ENCODE measurements around the gene GSG1L. TPM values are rescaled to one million over a fixed set of nuclear protein-coding genes. Genes with fewer than 3 reads are reported as not detected.
"Not testable (repeated sequence)": the region's sequence is repeated elsewhere in the genome, so short reads cannot be mapped to it uniquely, and the experiment has no call there.

The GSG1L gene
- total RNA-seq, 1 donor, result under 0.01 TPM

DNA sequence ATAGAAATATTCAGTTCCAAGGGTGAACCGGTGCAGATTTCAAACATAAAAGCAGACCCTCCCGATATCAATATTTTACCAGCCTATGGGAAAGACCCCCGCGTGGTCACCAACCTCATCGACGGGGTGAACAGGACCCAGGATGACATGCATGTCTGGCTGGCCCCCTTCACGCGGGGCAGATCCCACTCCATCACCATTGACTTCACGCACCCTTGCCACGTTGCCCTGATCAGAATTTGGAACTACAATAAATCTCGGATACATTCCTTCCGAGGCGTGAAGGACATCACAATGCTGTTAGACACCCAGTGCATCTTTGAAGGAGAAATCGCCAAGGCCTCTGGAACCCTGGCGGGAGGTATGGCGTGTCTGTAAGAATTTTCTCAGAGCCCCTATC lies 313.6 kb downstream of the GSG1L start:
- Histone ChIP-seq H3K4me3 (ENCODE audit: low read length) (no peak overlapping the region), H3K9me3 (ENCODE audit: low read depth, low read length) (no peaks in the 10 kb centered on the region), H3K27me3 (ENCODE audit: insufficient read depth, low read length) (no peaks in the 10 kb centered on the region), H3K4me1 (ENCODE audit: insufficient read depth, low read length) (no peaks in the 10 kb centered on the region)

DNA sequence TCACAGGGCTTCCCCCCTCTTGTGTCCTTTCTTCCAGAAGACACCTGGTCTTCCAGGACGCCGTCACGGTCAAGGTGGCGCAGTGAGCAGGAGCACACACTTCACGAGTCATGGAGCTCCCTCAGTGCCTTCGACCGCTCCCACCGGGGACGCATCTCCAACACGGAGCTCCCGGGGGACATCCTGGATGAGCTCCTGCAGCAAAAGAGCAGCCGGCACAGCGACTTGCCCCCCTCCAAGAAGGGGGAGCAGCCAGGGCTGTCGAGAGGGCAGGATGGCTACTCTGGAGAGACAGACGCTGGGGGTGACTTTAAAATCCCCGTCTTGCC lies 314.0 kb downstream of the GSG1L start:
- Histone ChIP-seq H3K4me3 (ENCODE audit: low read length) (no peak overlapping the region), H3K4me1 (ENCODE audit: insufficient read depth, low read length) (no peaks in the 10 kb centered on the region), H3K27me3 (ENCODE audit: insufficient read depth, low read length) (no peaks in the 10 kb centered on the region), H3K9me3 (ENCODE audit: low read depth, low read length) (no peaks in the 10 kb centered on the region)

DNA sequence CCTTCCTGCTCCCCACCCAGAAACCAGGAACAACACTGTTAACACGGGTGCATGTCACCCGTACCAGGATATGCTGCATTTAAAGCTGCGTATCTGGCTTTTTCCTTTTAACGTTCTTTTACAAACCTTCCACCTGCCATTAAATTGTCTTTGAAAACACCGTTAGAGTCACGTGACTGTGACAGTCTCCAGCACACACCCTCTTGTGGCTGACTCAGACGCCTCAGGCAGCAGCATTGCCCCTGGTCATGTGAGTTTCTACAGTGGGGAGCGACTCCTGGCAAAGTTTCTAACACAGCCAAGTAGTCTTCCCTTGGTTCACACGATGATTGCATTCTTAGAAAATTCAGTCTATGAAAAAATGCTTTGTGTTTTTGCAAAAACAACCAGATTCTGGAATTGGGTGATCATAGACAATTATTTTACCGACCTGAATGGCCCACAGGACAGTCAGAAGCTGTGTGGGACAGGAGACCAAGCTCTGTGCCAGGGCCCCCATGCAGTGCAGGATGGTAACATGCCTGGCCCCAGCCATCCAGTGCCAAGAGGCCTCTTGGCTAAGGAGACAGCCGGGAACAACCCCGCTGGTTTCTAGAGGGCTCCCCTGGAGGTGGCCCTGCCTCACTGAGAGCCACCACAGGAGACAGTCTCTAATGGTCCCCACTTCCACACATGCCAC lies 314.5 kb downstream of the GSG1L start:
- no peak overlapping the region for H3K4me3 ChIP-seq (ENCODE audit: low read length)
- H3K27me3 ChIP-seq (ENCODE audit: insufficient read depth, low read length), result no peaks in the 10 kb centered on the region
- H3K9me3 ChIP-seq (ENCODE audit: low read depth, low read length), result no peaks in the 10 kb centered on the region
- no peaks in the 10 kb centered on the region for H3K4me1 ChIP-seq (ENCODE audit: insufficient read depth, low read length)

DNA sequence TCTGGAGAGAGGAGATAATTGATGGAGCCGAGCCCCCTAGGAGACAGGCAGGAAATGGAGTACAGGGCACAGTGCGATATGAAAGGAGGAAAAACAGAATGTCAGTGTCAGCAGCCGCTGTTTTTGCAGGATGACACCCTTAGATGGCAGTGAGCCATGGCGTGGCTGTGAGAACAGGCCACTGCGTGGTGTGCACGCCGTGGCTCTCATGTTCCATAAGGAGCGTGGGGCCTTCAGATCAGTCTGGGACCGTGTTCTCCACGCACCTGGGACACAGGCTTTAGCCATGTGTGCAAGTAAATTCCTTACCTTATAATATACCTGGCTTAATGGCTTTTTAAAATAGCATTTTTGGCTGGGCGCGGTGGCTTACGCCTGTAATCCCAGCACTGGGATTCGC lies 315.6 kb downstream of the GSG1L start:
- Histone ChIP-seq H3K4me1 (ENCODE audit: insufficient read depth, low read length) (no peaks in the 10 kb centered on the region), H3K9me3 (ENCODE audit: low read depth, low read length) (no peaks in the 10 kb centered on the region), H3K27me3 (ENCODE audit: insufficient read depth, low read length) (no peaks in the 10 kb centered on the region), H3K4me3 (ENCODE audit: low read length) (no peak overlapping the region)

DNA sequence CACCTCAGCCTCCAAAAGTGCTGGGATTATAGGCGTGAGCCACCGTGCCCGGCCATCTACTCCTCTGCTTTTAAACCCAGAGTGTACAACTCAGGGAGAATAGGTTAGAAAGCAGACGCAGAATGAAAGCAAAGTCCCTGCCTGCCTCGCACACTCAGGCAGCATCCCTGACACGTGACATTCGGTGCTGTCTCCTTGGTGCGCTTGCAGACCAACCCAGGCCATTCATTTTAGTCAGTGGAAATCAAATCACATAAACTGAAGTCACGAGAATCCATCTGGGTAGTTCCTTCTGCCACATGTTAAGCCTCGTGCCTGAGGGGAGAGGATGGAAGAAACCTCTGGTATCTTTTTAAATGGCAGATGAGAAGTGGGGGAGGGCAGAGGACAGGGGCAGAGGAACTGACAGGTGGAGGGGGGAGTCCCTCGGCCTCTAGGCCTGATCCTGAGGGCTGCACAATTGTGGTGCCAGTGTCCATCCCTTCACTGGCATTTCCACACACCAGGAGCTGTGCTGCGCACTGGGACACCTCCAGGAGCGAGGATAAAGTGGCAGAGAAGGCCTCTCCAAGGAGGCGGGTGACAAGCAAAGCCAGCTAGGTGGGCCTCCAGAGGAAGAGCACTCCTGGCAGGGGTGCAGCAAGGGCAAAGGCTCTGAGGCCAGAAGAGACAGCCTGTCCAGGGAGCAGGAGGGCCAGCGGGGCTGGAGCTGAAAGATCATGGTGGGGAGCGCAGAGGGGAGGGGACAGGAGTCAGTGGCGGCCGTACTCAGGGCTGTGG lies 317.2 kb downstream of the GSG1L start:
- Histone ChIP-seq H3K4me1 (ENCODE audit: insufficient read depth, low read length) (no peaks in the 10 kb centered on the region), H3K9me3 (ENCODE audit: low read depth, low read length) (no peaks in the 10 kb centered on the region), H3K4me3 (ENCODE audit: low read length) (no peak overlapping the region), H3K27me3 (ENCODE audit: insufficient read depth, low read length) (no peaks in the 10 kb centered on the region)

DNA sequence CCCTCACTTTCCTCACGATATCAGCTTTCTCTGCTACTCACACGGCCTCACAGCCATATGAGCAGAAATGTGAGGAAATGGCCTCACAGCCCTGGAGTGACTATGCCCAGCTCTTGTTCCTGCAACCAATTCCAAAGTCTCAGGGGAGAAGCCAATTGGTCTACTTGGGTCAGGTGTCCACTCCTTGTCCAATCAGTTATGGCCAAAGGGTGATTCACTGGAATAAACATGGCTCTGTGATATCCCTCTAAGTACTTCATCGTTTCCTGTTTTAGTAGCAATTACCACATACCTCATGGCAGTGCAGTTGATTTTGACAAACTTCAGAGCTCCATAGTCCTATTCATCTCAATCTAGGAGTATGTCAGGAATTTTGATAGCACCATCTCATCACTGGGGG lies 318.2 kb downstream of the GSG1L start:
- H3K4me1 ChIP-seq (ENCODE audit: insufficient read depth, low read length), result no peaks in the 10 kb centered on the region
- no peaks in the 10 kb centered on the region for H3K27me3 ChIP-seq (ENCODE audit: insufficient read depth, low read length)
- no peaks in the 10 kb centered on the region for H3K9me3 ChIP-seq (ENCODE audit: low read depth, low read length)
- H3K4me3 ChIP-seq (ENCODE audit: low read length), result no peak overlapping the region

DNA sequence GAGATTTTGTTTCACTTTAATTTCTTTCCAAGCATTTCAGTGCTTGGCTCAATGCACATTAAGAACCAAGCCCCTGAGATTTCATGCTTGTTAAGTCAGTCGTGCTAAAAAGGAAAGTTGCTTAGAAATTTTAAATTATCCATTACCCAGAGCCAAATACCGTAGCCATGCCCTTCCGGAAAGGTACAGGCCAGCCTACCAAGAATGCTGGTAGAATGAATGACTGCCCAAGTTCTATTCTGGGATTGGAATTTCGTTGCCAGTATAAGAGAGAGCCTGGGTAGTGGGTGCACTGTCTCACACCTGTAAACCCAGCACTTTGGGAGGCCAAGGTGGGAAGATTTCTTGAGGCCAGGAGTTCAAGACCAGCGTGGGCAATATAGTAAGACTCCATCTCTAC lies 319.6 kb downstream of the GSG1L start:
- H3K9me3 ChIP-seq (ENCODE audit: low read depth, low read length), result no peaks in the 10 kb centered on the region
- no peaks in the 10 kb centered on the region for H3K27me3 ChIP-seq (ENCODE audit: insufficient read depth, low read length)
- no peaks in the 10 kb centered on the region for H3K4me1 ChIP-seq (ENCODE audit: insufficient read depth, low read length)
- H3K4me3 ChIP-seq (ENCODE audit: low read length), result no peak overlapping the region

DNA sequence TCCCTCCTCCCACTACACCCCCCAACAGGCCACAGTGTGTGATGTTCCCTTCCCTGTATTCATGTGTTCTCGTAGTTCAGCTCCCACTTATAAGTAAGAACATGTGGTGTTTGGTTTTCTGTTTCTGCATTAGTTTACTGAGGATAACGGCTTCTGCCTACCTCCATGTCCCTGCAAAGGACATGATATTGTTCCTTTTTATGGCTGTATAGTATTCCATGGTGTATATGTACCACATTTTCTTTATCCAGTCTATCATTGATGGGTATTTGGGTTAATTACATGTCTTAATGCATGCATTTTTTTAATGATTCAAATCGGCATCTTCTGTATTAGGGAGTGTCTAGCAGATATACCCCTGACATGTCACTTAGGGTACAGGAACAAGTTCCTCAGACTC lies 320.5 kb downstream of the GSG1L start:
- not testable (repeated sequence) for H3K27me3 ChIP-seq (ENCODE audit: insufficient read depth, low read length); H3K9me3 ChIP-seq (ENCODE audit: low read depth, low read length); H3K4me3 ChIP-seq (ENCODE audit: low read length); H3K4me1 ChIP-seq (ENCODE audit: insufficient read depth, low read length)

DNA sequence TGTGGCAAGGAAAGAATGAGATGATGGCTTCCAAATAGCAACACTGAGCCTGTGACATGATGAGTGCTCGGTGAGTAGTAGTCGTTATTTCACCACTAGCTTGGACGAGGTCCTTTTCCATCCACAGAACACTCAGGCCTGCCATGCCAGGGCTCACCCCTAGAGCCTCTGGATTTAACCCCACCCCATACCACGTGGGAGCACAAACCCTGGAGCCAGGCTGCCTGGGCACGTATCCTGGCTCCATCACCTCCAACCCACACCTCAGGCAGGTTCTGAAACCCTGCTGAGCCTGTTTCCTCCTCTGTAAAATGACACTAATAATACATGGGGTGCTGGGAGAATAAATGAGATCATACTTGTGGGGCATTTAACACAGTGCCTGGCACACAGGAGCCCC lies 321.2 kb downstream of the GSG1L start:
- H3K9me3 ChIP-seq (ENCODE audit: low read depth, low read length), result no peaks in the 10 kb centered on the region
- no peaks in the 10 kb centered on the region for H3K27me3 ChIP-seq (ENCODE audit: insufficient read depth, low read length)
- no peaks in the 10 kb centered on the region for H3K4me1 ChIP-seq (ENCODE audit: insufficient read depth, low read length)
- H3K4me3 ChIP-seq (ENCODE audit: low read length), result no peak overlapping the region

DNA sequence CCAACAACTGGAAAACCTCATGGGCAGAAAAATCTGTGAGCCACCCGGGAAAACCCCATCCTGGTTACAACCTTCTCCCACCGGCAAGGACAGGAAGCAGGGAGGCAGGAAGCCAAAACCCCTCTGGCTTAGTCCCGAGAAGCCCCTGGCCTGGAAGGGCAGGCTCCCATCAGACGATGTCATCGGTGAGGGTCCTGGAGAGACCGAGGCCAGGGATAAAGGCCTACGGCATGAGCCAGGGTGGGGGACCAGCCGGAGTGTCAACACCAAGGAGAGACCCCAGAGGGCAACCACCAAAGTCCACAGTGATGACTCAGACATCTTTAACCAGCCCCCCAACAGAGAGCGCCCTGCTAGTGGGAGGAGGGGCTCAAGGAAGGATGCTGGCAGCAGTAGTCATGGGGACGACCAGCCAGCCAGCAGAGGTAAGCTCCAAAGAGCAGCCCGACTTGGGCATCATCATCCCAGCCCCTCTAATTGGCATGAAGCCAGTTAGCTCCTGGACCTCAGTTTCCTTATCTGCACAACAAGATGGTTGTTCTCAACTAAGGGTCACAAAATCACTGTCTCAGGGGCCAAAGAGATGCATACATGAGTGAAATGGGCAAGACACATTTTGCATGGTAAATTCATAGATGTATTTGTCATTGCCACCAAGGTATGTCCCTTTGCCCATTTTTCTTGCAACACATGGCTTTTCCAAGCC lies 322.9 kb downstream of the GSG1L start:
- Histone ChIP-seq H3K9me3 (ENCODE audit: low read depth, low read length) (no peaks in the 10 kb centered on the region), H3K4me3 (ENCODE audit: low read length) (no peak overlapping the region), H3K4me1 (ENCODE audit: insufficient read depth, low read length) (no peaks in the 10 kb centered on the region)

DNA sequence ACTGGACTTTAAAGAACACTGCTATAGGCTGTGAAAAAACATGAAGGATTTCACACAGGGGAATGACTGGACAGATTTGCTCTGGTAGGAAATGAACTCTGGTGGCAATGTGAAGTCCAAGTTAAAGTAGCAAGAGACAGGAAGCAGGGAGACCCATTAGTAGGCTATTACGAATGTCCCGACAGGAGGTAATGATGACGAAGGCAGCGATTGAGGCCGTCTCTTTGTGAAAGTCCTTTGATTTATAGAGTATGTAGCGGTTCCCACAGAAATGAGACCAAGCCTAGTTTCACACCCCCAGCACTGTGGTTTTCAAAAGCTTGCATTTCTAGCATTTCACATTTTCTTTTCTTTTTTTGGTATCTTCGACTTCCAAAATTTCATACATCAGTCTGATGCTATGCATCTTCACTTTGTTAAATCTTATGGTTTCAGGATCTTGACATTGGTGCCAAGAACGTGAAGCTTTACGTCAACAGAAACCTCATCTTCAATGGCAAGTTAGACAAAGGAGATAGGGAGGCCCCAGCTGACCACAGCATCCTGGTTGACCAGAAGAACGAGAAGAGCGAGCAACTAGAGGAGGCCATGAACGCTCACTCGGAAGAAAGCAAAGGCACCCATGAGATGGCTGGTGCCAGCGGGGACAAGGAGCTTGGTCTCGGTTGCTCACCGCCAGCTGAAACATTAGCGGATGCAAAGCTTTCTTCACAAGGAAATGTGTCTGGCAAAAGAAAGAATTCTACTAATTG lies 323.7 kb downstream of the GSG1L start:
- no peak overlapping the region for H3K4me3 ChIP-seq (ENCODE audit: low read length)
- no peaks in the 10 kb centered on the region for H3K9me3 ChIP-seq (ENCODE audit: low read depth, low read length)
- no peaks in the 10 kb centered on the region for H3K27me3 ChIP-seq (ENCODE audit: insufficient read depth, low read length)
- no peaks in the 10 kb centered on the region for H3K4me1 ChIP-seq (ENCODE audit: insufficient read depth, low read length)

More for the DNA sequence above, 322.9 kb downstream of the GSG1L start:
- no peaks in the 10 kb centered on the region for H3K27me3 ChIP-seq (ENCODE audit: insufficient read depth, low read length)

DNA sequence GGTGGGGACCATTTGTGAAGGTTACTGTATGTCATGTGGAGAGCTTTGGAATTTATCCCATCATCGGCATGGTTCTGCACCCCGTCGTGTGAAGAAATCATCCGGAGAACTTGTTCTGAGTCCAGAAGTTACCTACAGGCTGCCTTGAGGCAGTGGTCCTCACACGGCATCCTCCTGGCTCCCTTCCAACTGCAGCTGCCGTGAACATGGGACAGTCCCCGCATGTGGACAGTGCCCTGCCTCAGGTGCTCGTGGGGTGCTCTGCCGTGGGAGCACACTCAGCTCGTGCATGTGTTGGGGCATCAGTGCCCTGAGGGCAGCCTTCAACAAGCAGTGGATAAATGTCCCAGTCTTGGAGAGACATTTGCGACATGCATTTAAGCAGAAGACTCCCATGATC lies 324.9 kb downstream of the GSG1L start:
- H3K27me3 ChIP-seq (ENCODE audit: insufficient read depth, low read length), result no peaks in the 10 kb centered on the region
- H3K4me1 ChIP-seq (ENCODE audit: insufficient read depth, low read length), result no peaks in the 10 kb centered on the region
- H3K9me3 ChIP-seq (ENCODE audit: low read depth, low read length), result no peaks in the 10 kb centered on the region
- no peak overlapping the region for H3K4me3 ChIP-seq (ENCODE audit: low read length)
